NOMO-1 (cell line): ENCODE data around the gene A3GALT2.
"Not testable (repeated sequence)": the region's sequence is repeated elsewhere in the genome, so short reads cannot be mapped to it uniquely, and the experiment has no call there.

Experiments used
- DNase-seq, 2 experiments: peaks; one replicate each; lab custom pipeline; 2025; ENCODE audit not compliant: unreplicated experiment in 2 of 2; lab: John Stamatoyannopoulos, UW

The A3GALT2 gene

GRCh38 chr1:33317354-33317753, 3.5 kb downstream of the A3GALT2 start:
- DNase-seq: no peak

GRCh38 chr1:33316601-33317000, 4.3 kb downstream of the A3GALT2 start:
- DNase-seq: no peak

- no peak for DNase-seq
These were observed 6.5 kb downstream of the A3GALT2 start for GRCh38 chr1:33314416-33314815.

GRCh38 chr1:33312413-33312749, 8.5 kb downstream of the A3GALT2 start:
- DNase-seq: no peak

- no peak for DNase-seq
These were observed 9.0 kb downstream of the A3GALT2 start for GRCh38 chr1:33311706-33312412.

GRCh38 chr1:33310702-33311101, 10.2 kb downstream of the A3GALT2 start:
- no peak for DNase-seq

- DNase-seq: not testable (repeated sequence)
These were observed 11.5 kb downstream of the A3GALT2 start for GRCh38 chr1:33309351-33309750.

GRCh38 chr1:33307494-33307864, 13.4 kb downstream of the A3GALT2 start:
- DNase-seq: no peak

- no peak for DNase-seq
These were observed 14.0 kb downstream of the A3GALT2 start for GRCh38 chr1:33306653-33307493.

GRCh38 chr1:33305816-33306652, 14.9 kb downstream of the A3GALT2 start:
- no peak for DNase-seq

GRCh38 chr1:33305016-33305415, 15.9 kb downstream of the A3GALT2 start:
- DNase-seq: no peak

GRCh38 chr1:33302325-33302724, 18.6 kb downstream of the A3GALT2 start:
- peak in 1 of 2 experiments; percentile 8 for DNase-seq

- DNase-seq: no peak
These were observed 19.5 kb downstream of the A3GALT2 start for GRCh38 chr1:33301273-33301984.

- no peak for DNase-seq
These were observed 20.2 kb downstream of the A3GALT2 start for GRCh38 chr1:33300673-33301072.

GRCh38 chr1:33299461-33300155, 21.3 kb downstream of the A3GALT2 start:
- DNase-seq: no peak

- DNase-seq: peak; percentile 17 to 36
These were observed 22.1 kb downstream of the A3GALT2 start for GRCh38 chr1:33298623-33299277.

- no peak for DNase-seq
These were observed 22.8 kb downstream of the A3GALT2 start for GRCh38 chr1:33297911-33298622.

GRCh38 chr1:33296824-33297223, 24.1 kb downstream of the A3GALT2 start:
- DNase-seq: no peak

GRCh38 chr1:33296082-33296458, 24.8 kb downstream of the A3GALT2 start:
- no peak for DNase-seq
